Stimulated activated CD8-positive, alpha-beta memory T cell treated with anti-CD3 and anti-CD28 coated beads, Interleukin-2, amount 100 ng/mL, for 48 hours (primary cell): ENCODE results near the gene PPP1CC.
"Not testable (repeated sequence)": the region's sequence is repeated elsewhere in the genome, so short reads cannot be mapped to it uniquely, and the experiment has no call there.

Experiments used
- DNase-seq, 2 donors: peaks; one replicate each; pipeline ENCODE4 v3.0.0-alpha.2; 2020; ENCODE audit warnings: low read depth in 2 of 2

PPP1CC gene

DNA sequence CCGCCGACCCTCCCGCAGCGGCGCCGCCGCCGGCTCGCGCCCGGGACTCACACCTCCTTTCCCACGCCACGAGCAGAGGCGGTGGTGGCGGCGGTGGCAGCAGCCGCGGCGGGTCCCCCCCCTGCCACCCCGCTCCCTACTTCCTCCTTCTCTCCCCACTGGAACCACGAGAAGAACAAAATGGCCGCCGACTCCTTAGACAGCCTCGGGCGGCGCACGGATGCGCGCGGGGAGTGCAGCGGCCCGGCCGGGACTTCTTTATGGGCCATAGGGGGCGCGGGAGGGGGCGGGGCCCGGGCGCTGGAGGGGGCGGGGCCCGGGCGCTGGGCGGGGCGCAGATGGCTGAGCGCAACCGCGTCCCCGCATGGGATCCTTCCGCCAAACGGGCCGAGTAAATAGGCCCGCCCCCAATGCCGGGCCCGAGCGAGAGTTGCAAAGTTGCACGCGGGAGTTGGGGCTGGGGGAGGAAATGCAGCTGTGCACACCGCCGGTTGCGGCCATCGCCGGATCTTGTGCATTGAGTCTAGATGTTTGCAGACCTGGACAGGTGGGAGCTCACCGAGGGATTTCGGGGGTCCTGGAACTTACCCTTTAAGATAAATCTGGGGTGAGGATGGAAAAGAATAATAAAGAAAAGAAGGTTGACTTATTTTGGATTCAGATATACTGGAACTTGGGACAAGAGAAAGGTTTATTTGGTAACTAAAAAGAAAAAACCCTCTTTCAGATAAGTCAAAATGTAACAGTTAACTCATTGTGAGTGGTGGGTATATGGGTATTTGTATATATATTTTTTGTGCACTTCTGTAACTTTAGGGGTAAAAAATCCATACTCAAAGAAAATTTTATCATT is at the start of gene PPP1CC:
Gene PPP1CC (minus strand): TSS at position 174 of the 853 bp plus-strand sequence. CDS start 184 bp downstream, outside the sequence.
- DNase-seq = peak; percentile 84 to 87

DNA sequence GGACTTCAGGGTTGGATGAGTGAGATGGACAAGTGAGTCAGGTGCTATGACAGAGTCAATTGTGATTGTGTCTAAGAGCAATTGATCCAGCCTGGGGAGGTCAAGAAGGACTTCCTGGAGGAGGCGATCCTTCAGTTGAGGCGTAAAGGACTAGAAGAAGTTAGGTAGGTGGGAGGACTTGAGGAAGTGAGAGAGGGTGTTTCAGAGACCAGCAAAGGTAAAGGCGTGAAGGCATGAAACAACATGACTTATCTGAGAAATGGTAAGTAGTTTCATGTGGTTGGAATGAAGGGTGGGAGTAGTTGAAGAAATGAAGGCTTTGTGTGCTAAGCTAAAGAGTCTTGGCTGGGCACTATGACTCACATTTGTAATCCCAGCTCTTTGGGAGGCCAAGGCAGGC is 48.9 kb upstream of the PPP1CC start:
- no peak for DNase-seq

DNA sequence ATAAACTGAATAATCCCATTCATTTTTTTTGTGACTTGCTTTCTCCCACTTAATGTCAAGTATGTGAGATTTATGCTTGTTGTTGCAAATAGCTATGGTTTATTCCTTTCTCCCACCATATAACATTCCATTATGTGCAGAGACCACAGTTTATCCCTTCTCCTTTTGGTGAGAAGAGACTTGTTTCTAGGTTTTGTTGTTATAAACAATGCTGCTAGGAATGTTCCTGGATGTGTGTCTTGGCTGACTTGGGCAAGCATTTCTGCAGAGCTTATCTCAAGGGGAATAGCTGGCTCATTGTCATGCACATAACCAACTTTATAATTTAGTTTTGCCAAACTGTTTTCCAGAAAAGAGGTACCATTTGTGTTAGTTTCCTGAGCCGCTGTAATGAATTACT is 47.6 kb upstream of the PPP1CC start:
- DNase-seq = no peak

- no peak for DNase-seq
Observed at GRCh38 chr12:110786012-110786411, 43.3 kb upstream of the PPP1CC start.

- no peak for DNase-seq
Observed at GRCh38 chr12:110785240-110785639, 42.5 kb upstream of the PPP1CC start.

DNA sequence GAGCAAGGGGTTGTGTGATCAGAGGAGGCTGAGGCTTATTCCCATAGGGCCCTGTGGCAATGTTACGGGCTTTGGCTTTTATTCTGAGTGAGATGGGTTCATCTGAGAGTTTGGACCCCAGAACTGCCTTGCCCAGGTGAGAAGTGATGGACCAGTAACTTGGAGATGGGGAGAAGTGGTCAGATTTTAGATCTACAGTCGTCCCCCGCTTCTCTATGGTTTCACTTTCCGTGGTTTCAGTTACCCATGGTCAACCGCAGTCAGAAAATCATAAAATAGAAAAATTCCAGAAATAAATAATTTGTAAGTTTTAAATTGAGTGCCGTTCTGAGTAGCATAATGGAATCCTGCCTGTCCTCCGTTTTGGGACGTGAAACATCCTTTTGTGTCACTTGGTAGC is 40.2 kb upstream of the PPP1CC start:
- DNase-seq = no peak

DNA sequence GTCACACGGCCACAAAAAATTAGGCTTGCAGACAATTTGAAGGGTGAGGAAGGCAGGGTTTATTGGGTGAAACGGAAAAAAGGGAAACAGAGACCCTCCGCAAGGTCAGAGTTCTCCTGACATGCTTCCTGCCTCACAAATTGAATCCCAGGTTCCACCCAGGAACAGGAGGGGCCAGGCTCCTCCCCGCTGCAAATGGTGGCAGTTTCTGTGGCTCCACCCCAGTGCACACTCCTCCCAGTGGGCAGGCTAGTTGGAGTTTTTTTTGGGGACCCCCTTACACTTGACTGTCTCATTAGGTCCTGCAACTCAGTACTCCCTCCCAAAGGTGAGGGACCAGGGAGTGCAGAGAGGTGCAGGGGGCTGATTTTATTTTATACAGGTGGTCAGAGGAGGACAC is 39.4 kb upstream of the PPP1CC start:
- no peak for DNase-seq

GRCh38 chr12:110780448-110780847 is 37.8 kb upstream of the PPP1CC start:
- DNase-seq = peak in 1 of 2 donors; percentile 13

DNA sequence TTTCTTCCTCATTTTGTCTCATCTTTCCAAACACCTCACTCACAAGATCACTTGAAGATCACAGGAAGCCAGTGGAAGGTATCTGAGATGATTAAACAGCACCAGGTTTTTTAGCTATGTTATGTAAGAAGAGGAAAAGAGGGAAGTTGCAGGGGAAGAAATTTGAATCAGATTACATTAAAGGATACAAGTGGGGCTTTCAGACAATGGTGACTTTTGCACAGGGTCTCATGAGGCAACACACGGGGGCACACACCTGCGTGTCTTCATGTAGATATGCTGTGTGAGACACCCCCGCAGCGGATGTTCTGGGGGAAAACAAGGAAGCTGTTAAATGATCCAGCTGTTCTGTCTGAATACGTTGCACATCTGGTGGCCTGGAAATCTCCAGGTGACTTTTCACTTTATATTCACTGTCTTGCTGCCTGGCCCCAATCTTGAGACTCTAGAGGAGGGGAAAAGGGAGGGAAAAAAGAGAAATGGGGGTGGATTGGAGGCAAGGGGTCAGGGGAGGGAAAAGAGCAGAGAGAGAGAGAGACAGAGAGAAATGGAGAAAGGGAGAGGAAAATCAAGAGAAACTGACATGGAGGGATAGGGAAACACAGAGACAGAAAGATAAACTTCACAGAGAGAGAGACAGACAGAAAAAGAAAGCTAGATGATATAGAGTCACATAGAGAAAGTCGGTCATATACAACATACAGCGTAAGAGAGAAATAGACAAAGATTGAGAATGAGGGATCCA is 36.3 kb upstream of the PPP1CC start:
- DNase-seq = no peak

DNA sequence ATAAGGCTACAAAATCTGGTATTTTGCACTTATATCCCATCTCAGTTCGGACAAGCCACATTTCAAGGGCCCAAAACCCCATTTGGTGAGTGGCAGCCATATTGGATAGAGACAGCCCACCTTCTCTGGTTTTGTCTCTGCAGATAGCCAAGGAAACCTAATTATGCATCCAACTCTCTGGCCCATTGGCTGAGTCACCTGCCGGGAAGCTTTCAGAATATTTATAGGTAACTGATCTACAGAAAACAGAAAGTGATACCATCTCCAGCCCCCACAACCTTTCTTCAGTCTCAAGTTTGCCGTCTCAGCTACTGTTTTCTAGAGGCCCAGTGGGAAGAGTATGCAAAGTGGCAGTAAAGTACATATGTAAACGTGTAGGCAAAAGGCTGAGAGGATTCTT is 33.7 kb upstream of the PPP1CC start:
- DNase-seq = peak; percentile 26 to 40

DNA sequence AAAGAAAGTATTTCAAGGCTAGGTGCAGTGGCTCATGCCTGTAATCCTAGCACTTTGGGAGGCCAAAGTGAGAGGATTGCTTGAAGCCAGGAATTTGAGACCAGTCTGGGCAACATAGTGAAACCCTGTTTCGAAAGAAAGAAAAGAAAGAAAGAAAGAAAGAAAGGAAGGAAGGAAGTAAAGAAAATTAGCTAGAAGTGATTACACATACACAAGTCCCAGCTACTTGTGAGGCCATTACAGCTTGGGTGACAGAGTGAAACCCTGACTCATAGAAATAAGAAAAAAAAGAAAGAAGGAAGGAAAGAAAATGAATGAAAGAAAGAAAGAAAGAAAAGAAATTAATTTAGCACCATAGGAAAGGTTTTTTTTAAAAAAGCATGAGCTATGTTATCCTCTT is 33.3 kb upstream of the PPP1CC start:
- no peak for DNase-seq

DNA sequence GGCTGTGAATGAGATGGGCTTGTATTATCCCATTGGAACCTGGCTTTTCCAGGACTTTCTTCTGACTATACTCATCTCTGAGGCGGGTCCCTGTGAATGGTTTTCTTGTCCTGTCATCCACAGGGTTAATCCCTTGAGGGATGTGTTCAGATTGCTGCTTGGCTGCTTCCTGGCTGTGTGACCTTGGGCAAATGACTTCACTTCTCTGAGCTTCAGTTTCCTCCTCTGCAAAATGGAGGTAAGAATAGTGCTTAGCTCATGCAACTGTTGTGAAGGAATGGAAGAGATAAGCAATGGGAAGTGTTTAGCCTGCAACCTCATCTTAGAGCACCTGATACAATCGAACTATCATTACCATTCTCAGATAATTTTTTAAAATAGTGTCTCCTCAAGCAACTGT is 32.1 kb upstream of the PPP1CC start:
- DNase-seq = no peak

DNA sequence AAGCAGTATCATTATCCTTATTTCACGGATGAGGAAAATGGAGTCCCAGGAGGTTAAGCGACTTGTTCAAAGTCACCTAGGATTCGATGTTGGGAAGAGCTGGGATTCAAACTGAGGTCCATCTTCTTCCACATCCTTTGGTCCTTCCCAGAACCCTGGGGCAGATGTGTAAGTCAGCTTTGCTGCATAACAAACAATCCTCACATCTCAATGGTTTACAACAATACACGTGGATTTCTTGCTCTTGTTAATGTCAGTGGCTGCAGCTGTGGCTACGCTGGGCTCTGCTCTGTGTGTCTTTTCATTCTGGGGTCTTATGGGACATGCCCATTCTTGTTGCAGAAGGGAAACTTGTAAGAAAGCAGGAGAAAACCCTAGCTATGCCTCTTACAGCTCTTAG is 26.3 kb upstream of the PPP1CC start:
- DNase-seq = no peak

- DNase-seq = no peak
Observed at GRCh38 chr12:110767863-110768262, 25.2 kb upstream of the PPP1CC start.

DNA sequence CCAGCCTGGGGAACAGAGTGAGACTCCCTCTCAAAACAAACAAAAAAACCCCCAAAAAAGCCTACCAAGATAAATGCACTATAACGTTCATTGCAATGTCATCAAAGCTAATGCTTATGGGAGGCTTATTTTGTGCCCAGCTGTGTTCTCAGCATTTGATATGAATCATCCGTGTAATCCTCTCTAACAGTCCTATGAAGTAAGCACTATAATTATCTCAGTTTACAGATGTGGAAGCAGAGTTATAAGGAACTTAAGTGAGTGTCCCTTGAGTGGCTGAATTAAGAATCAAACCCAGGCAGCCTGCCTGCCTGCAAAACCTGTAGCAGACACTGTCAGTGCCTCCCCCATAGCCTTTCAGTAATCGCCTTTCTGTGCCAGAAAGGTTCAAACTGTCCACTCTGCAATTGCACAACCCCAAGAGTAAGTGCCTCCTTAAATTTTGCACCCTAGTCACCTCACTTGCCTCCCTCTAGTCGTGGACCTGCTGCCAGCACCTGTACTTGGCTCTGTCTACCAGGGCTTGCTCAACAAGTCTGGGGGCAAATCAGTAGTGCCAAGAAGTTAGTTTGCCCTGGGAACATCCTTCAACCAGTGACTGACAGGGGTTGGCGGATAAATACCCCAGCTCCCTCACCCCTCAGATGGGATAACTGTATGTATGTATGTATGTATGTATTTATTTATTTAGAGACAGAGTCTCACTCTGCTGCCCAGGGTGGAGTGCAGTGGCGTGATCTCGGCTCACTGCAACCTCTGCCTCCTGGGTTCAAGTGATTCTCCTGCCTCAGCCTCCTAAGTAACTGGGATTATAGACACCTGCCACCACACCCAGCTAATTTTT is 23.8 kb upstream of the PPP1CC start:
- no peak for DNase-seq

- DNase-seq = not testable (repeated sequence)
Observed at GRCh38 chr12:110765572-110765971, 22.9 kb upstream of the PPP1CC start.

DNA sequence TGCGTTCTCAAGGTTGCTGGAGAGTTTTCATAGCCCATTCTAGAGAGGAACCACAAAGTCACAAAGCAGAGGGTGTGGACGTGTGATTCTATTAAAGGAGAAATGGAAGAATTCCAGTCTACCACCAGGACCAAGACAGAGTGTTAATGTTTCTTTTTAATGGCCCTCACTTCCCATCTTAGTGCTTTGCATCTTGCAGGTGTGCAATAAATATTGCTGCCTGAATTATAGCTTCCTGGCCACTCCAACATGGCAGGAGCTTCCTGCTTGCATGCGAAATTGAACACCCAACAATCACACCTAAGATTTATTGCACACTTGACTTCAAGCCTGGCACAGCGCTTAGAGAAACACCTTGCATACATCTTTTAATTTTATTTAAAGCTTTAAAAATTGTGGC is 22.4 kb upstream of the PPP1CC start:
- DNase-seq = no peak

GRCh38 chr12:110763583-110763982 is 20.9 kb upstream of the PPP1CC start:
- no peak for DNase-seq

GRCh38 chr12:110762891-110763290 is 20.2 kb upstream of the PPP1CC start:
- DNase-seq = no peak

- DNase-seq = no peak
Observed at GRCh38 chr12:110760204-110760609, 17.5 kb upstream of the PPP1CC start.

DNA sequence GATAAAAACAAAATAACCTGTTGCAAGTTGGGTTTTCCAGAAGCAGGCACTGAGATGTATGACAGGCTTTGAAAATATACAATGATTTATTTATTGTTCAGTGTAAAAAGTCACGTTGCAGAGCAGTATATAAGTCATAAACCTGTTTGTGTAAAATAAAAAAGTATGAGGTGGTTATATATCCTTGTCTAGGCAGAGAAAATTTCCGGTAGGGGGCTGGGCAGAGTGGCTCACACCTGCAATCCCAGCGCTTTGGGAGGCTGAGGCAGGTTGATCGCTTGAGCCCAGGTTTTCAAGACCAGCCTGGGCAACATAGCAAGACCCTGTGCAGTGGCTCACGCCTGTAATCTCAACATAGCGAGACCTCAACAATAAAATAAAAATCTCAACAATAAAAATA is 16.2 kb upstream of the PPP1CC start:
- no peak for DNase-seq

DNA sequence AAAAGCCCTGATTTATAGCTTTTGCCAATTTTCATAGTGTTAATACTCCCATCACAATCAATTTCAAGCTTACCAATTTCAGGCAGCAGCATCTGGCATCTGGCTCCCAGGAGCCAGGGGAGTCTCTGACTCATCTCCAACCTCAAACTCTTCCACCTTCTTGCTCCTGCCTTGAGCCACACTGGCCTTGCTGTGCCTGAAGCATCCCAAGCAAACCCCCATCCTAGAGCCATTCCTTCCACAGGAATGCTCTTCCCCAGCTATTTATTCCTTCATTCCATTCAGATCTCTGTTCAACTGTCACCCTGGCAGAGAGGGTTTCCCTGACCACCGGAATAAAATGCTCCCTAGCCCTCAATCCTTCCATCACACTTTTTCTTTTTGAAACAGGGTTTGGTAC is 13.9 kb upstream of the PPP1CC start:
- DNase-seq = no peak
